Skeletal muscle cell (primary cell): ENCODE data around the gene PIGL.
A peak's percentile ranks its signal among the peaks of the same experiment; 100 is the strongest.

Experiments used
- DNase-seq: peaks from one replicate; pipeline ENCODE4 v3.0.0-alpha.2; 2010; ENCODE audit warnings: low read depth
- H3K4me3 ChIP-seq: 2 replicates; pipeline ENCODE4 v1.5.1; 2011; ENCODE audit warnings: low read depth, mild to moderate bottlenecking, control low read depth, low read length, moderate library complexity

The PIGL gene

GRCh38 chr17:16343569-16343968, 126.6 kb downstream of the PIGL start:
- no peak for DNase-seq
- H3K4me3 ChIP-seq, result no peak overlapping the region

- H3K4me3 ChIP-seq, result no peak overlapping the region
- DNase-seq, result no peak
Observed at GRCh38 chr17:16345565-16345964, 128.6 kb downstream of the PIGL start.

- DNase-seq, result no peak
- H3K4me3 ChIP-seq, result no peak overlapping the region
Observed at GRCh38 chr17:16346721-16347271, 129.8 kb downstream of the PIGL start.

- DNase-seq, result no peak
- H3K4me3 ChIP-seq, result no peak overlapping the region
Observed at GRCh38 chr17:16348586-16348985, 131.6 kb downstream of the PIGL start.

- no peak overlapping the region for H3K4me3 ChIP-seq
- DNase-seq, result no peak
Observed at GRCh38 chr17:16349431-16349830, 132.4 kb downstream of the PIGL start.

- DNase-seq, result no peak
- peak overlapping the region; percentile 75 for H3K4me3 ChIP-seq
Observed at GRCh38 chr17:16351831-16352230, 134.8 kb downstream of the PIGL start.

GRCh38 chr17:16352303-16352666, 135.3 kb downstream of the PIGL start:
- no peak for DNase-seq
- peak overlapping the region; percentile 75 for H3K4me3 ChIP-seq

GRCh38 chr17:16352667-16353316, 135.8 kb downstream of the PIGL start:
- no peak for DNase-seq
- peak overlapping the region; percentile 75 for H3K4me3 ChIP-seq

- no peak for DNase-seq
- peak within 1 kb of the TSS; percentile 75 for H3K4me3 ChIP-seq
Observed at GRCh38 chr17:16353317-16354174, 136.5 kb downstream of the PIGL start, which contains the start of gene CENPV. TSS of gene CENPV (minus strand) at chr17:16353469. CDS start at chr17:16353436, 33 bp downstream.

- DNase-seq, result no peak
- H3K4me3 ChIP-seq, result no peak overlapping the region
Observed at GRCh38 chr17:16354585-16354984, 137.6 kb downstream of the PIGL start.

- no peak for DNase-seq
- no peak overlapping the region for H3K4me3 ChIP-seq
Observed at GRCh38 chr17:16358394-16358793, 141.4 kb downstream of the PIGL start.

- no peak overlapping the region for H3K4me3 ChIP-seq
- no peak for DNase-seq
Observed at GRCh38 chr17:16361874-16362273, 144.9 kb downstream of the PIGL start.

GRCh38 chr17:16363749-16364536, 146.9 kb downstream of the PIGL start:
- DNase-seq, result no peak
- no peak overlapping the region for H3K4me3 ChIP-seq

- DNase-seq, result no peak
- no peak overlapping the region for H3K4me3 ChIP-seq
Observed at GRCh38 chr17:16364625-16365024, 147.6 kb downstream of the PIGL start.

GRCh38 chr17:16371742-16372141, 154.7 kb downstream of the PIGL start:
- no peak overlapping the region for H3K4me3 ChIP-seq
- DNase-seq, result peak; percentile 77

- DNase-seq, result peak; percentile 52
- H3K4me3 ChIP-seq, result no peak overlapping the region
Observed at GRCh38 chr17:16374146-16374938, 157.3 kb downstream of the PIGL start.
